ENCODE results near the gene SYCP2L. TPM values are rescaled to one million over a fixed set of nuclear protein-coding genes. Genes with fewer than 3 reads are reported as not detected.

The SYCP2L gene
- total and polyA plus RNA-seq, 9 of the 15 experiments (the other 6 are each of a cell fraction or from before 2014, with no cell fraction given), result 12.4 to 46.9 (median 22.0) TPM

DNA sequence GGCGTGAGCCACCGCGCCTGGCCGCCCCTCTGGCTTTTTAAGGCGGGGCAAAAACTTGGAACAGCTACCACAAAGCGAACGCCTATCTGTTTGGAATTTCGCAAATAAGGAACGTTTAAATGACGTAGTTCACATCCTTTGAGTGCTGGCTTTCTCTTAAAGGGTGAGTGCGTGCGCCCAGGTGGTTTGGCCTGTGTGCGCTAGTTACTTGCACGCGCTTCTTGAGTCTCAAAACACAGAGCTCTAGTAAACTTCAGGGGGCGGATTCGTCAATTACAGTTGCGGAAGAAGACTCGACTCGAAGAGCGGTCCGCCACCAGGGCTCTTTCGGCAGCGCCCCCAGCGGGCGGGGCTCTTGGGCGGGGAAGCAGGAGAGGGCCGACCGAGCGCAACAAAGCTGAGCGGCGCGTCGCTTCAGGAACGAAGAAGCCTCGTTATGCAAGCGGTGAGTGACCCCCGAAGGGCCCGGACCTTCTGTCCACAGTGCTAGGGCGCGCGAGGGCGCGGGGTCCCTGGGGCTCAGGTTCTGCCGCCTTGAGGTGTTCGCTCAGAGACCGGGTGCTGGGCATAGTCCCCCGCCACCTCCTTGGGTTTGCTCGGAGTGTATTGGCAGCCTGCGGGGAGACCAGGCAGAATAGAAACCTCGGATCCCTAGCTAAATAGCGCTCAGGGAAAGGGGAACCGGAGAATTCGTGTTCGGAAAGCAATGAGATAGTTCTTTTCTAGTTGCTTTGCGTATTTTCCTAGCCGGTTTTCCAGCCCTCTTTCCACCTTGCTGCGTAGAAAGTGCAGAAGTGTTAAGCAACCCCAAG is at the start of gene SYCP2L (continued):
- TF ChIP-seq ZNF140 (CRISPR knock-in tag; IDR thresholded peaks at IDR 0.05) (no peak), MIER1 (IDR thresholded peaks at IDR 0.05; ENCODE audit: low read depth) (no peak), BHLHE40 (IDR thresholded peaks at IDR 0.05; ENCODE audit: low read length) (peak; percentile 63), ZNF583 (CRISPR knock-in tag; IDR thresholded peaks at IDR 0.05) (peak; percentile 53; the same call in 1 of the 2 replicates), ASH1L (IDR thresholded peaks at IDR 0.05; ENCODE audit: borderline replicate concordance, low read depth, partially characterized antibody) (no peak), ZNF184 (CRISPR knock-in tag; IDR thresholded peaks at IDR 0.05) (no peak), MAZ (CRISPR knock-in tag; conservative IDR thresholded peaks at IDR 0.05 in 1 of 2, IDR thresholded peaks at IDR 0.05 in 1 of 2) (peak; percentile 88 to 95), ZNF584 (CRISPR knock-in tag; IDR thresholded peaks at IDR 0.05; ENCODE audit: low read depth) (no peak), CEBPG (CRISPR knock-in tag; IDR thresholded peaks at IDR 0.05) (peak; percentile 30; the same call in 1 of the 2 replicates), CEBPG (tag; conservative IDR thresholded peaks at IDR 0.05 in 1 of 2, IDR thresholded peaks at IDR 0.05 in 1 of 2) (peak in 1 of 2 experiments; percentile 79; a peak in 2 of 4 replicates), HOXB6 (CRISPR knock-in tag; IDR thresholded peaks at IDR 0.05; ENCODE audit: borderline replicate concordance) (no peak), ZNF778 (CRISPR knock-in tag; IDR thresholded peaks at IDR 0.05) (no peak), BRCA1 (IDR thresholded peaks at IDR 0.05) (no peak), BRCA1 (CRISPR knock-in tag; IDR thresholded peaks at IDR 0.05) (no peak), ZNF24 (IDR thresholded peaks at IDR 0.05) (peak; percentile 81; the same call in 1 of the 2 replicates), EP400 (IDR thresholded peaks at IDR 0.05) (peak; percentile 93), CBX1 (IDR thresholded peaks at IDR 0.05; ENCODE audit: low read depth) (peak; percentile 80; the same call in 1 of the 2 replicates), PBX2 (CRISPR knock-in tag; IDR thresholded peaks at IDR 0.05; ENCODE audit: low read depth) (no peak), PBX2 (tag; conservative IDR thresholded peaks at IDR 0.05; ENCODE audit: low read depth) (no peak), CEBPZ (IDR thresholded peaks at IDR 0.05; ENCODE audit: borderline replicate concordance, low read depth, low read length) (no peak), POLR2AphosphoS2 (IDR thresholded peaks at IDR 0.05; ENCODE audit: low read length) (peak; percentile 74; the same call in 1 of the 2 replicates)
- TF ChIP-seq, protein P1, sequence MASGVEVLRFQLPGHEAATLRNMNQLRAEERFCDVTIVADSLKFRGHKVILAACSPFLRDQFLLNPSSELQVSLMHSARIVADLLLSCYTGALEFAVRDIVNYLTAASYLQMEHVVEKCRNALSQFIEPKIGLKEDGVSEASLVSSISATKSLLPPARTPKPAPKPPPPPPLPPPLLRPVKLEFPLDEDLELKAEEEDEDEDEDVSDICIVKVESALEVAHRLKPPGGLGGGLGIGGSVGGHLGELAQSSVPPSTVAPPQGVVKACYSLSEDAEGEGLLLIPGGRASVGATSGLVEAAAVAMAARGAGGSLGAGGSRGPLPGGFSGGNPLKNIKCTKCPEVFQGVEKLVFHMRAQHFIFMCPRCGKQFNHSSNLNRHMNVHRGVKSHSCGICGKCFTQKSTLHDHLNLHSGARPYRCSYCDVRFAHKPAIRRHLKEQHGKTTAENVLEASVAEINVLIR (CRISPR knock-in tag; IDR thresholded peaks at IDR 0.05), result peak; percentile 30; the same call in 1 of the 2 replicates
